ENCODE results near the gene RALGPS2. TPM values are rescaled to one million over a fixed set of nuclear protein-coding genes. Genes with fewer than 3 reads are reported as not detected.

The RALGPS2 gene
- polyA plus RNA-seq, 1 of the 3 experiments (the other 2 are of a cell fraction), result 5.1 TPM

DNA sequence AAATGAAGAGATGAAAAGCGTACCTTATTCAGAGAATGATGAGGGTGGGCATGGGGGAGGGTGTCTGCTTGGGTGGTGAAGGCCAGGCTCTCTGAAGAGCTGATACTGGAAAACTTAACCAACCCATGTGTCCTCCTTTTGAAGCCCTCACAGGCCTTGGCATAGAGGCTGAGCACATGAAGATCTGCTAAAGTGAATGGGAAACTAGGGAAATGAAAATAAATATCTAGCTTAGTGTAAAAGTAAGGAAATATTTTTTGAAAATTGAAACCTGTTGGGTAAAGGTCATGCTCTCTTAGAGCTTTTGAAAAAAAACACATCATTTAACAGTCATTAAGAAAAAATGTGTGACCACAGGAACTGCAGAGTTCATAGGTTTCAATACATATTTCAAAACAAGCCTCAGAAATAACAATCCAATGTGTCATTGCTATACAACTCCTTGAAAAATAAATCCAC lies 40.5 kb upstream of the RALGPS2 start (continued):
- TF ChIP-seq EP300 (IDR thresholded peaks at IDR 0.05; ENCODE audit: borderline replicate concordance in 1 of 2, low read depth in 1 of 2, low read length in 1 of 2) (peak in 1 of 2 experiments; percentile 82; a peak in 1 of 4 replicates), JUND (IDR thresholded peaks at IDR 0.05) (peak; percentile 88), RAD21 (IDR thresholded peaks at IDR 0.05; ENCODE audit: low read length) (no peak), ELF1 (IDR thresholded peaks at IDR 0.05) (no peak; the same call in 1 of the 2 replicates), RXRA (IDR thresholded peaks at IDR 0.05; ENCODE audit: borderline replicate concordance, low read depth) (peak; percentile 98), YY1 (IDR thresholded peaks at IDR 0.05; ENCODE audit: low read depth) (no peak), RFX5 (IDR thresholded peaks at IDR 0.05; ENCODE audit: low read length) (no peak), MXI1 (IDR thresholded peaks at IDR 0.05; ENCODE audit: low read depth, low read length) (no peak), FOSL2 (IDR thresholded peaks at IDR 0.05; ENCODE audit: borderline replicate concordance, low read depth) (peak; percentile 85; the same call in 1 of the 2 replicates), NRF1 (IDR thresholded peaks at IDR 0.05; ENCODE audit: low read depth, low read length) (no peak)
- TF ChIP-seq, protein P1, sequence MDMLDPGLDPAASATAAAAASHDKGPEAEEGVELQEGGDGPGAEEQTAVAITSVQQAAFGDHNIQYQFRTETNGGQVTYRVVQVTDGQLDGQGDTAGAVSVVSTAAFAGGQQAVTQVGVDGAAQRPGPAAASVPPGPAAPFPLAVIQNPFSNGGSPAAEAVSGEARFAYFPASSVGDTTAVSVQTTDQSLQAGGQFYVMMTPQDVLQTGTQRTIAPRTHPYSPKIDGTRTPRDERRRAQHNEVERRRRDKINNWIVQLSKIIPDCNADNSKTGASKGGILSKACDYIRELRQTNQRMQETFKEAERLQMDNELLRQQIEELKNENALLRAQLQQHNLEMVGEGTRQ (IDR thresholded peaks at IDR 0.05; ENCODE audit: borderline replicate concordance, low read depth, low read length), result no peak

DNA sequence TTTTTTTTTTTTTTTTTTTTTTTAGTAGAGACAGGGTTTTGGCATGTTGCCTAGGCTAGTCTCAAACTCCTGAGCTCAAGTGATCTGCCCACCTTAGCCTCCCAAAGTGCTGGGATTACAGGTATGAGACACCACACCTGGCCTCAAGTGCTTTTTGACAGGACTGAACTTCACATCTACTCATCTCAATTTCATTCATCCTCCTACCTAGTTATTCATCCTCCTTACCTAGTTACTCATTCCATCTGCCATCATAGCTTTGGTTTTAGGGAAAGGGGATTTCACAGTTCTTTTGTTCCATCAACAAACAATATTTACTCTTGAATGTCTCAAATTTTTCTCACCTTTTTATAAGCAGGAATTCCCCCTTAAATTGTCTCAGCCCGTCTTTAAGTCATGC lies 38.6 kb upstream of the RALGPS2 start:
- Histone ChIP-seq H3K79me2 (ENCODE audit: insufficient read depth) (no peaks in the 10 kb centered on the region), H3K4me2 (no peak overlapping the region), H3K27me3 (ENCODE audit: insufficient read depth) (no peaks in the 10 kb centered on the region), H3K36me3 (replicated peaks in 1 of 2; ENCODE audit: control insufficient read depth in 1 of 2, insufficient read depth in 2 of 2, low read length in 1 of 2) (no peaks in the 10 kb centered on the region), H3K27ac (ENCODE audit: low read depth in 2 of 2, low read length in 1 of 2) (no peak overlapping the region), H3K9me2 (no peaks in the 10 kb centered on the region; the same call in 1 of the 2 replicates), H3K9ac (no peak overlapping the region), H3K4me1 (ENCODE audit: control insufficient read depth in 1 of 2, insufficient read depth in 2 of 2, low read depth in 1 of 2, low read length in 1 of 2) (peaks cover 0 to 27% of the 10 kb centered on the region in 2 experiments; a peak in 1 of 4 replicates), H2AFZ (ENCODE audit: low read depth) (no peak overlapping the region), H3K4me3 (ENCODE audit: low read depth in 2 of 2, low read length in 1 of 2) (no peak overlapping the region), H3K9me3 (no peaks in the 10 kb centered on the region), H4K20me1 (ENCODE audit: insufficient read depth) (no peaks in the 10 kb centered on the region), H3F3A (replicated peaks; ENCODE audit: insufficient read depth) (peaks cover 3% of the 10 kb centered on the region)
- POLR2A ChIA-PET, result no interaction called here
- CTCF ChIA-PET, result no interaction called here
- DNase-seq, result no peak
- TF ChIP-seq, protein P2, sequence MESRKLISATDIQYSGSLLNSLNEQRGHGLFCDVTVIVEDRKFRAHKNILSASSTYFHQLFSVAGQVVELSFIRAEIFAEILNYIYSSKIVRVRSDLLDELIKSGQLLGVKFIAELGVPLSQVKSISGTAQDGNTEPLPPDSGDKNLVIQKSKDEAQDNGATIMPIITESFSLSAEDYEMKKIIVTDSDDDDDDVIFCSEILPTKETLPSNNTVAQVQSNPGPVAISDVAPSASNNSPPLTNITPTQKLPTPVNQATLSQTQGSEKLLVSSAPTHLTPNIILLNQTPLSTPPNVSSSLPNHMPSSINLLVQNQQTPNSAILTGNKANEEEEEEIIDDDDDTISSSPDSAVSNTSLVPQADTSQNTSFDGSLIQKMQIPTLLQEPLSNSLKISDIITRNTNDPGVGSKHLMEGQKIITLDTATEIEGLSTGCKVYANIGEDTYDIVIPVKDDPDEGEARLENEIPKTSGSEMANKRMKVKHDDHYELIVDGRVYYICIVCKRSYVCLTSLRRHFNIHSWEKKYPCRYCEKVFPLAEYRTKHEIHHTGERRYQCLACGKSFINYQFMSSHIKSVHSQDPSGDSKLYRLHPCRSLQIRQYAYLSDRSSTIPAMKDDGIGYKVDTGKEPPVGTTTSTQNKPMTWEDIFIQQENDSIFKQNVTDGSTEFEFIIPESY (IDR thresholded peaks at IDR 0.05; ENCODE audit: borderline replicate concordance, low read depth), result no peak
- TF ChIP-seq FOXJ3 (CRISPR knock-in tag; IDR thresholded peaks at IDR 0.05) (no peak), POLR2AphosphoS5 (IDR thresholded peaks at IDR 0.05; ENCODE audit: low read depth, low read length) (no peak), MEF2A (IDR thresholded peaks at IDR 0.05; ENCODE audit: borderline replicate concordance, low read depth) (no peak), RCOR1 (IDR thresholded peaks at IDR 0.05; ENCODE audit: low read length) (no peak), RAD21 (IDR thresholded peaks at IDR 0.05; ENCODE audit: low read length) (no peak), TCF12 (IDR thresholded peaks at IDR 0.05) (no peak), GATA2 (CRISPR knock-in tag; IDR thresholded peaks at IDR 0.05) (no peak), FOXM1 (IDR thresholded peaks at IDR 0.05; ENCODE audit: low read depth) (no peak), JUND (IDR thresholded peaks at IDR 0.05) (no peak), YY1 (IDR thresholded peaks at IDR 0.05; ENCODE audit: low read depth) (no peak), GABPA (IDR thresholded peaks at IDR 0.05; ENCODE audit: low read depth) (no peak)
- TF ChIP-seq, protein P3, sequence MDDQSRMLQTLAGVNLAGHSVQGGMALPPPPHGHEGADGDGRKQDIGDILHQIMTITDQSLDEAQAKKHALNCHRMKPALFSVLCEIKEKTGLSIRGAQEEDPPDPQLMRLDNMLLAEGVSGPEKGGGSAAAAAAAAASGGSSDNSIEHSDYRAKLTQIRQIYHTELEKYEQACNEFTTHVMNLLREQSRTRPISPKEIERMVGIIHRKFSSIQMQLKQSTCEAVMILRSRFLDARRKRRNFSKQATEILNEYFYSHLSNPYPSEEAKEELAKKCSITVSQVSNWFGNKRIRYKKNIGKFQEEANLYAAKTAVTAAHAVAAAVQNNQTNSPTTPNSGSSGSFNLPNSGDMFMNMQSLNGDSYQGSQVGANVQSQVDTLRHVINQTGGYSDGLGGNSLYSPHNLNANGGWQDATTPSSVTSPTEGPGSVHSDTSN (IDR thresholded peaks at IDR 0.05), result no peak
- TF ChIP-seq, protein P4, sequence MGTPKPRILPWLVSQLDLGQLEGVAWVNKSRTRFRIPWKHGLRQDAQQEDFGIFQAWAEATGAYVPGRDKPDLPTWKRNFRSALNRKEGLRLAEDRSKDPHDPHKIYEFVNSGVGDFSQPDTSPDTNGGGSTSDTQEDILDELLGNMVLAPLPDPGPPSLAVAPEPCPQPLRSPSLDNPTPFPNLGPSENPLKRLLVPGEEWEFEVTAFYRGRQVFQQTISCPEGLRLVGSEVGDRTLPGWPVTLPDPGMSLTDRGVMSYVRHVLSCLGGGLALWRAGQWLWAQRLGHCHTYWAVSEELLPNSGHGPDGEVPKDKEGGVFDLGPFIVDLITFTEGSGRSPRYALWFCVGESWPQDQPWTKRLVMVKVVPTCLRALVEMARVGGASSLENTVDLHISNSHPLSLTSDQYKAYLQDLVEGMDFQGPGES (IDR thresholded peaks at IDR 0.05; ENCODE audit: low read depth, low read length), result no peak
- TF ChIP-seq, protein P5, sequence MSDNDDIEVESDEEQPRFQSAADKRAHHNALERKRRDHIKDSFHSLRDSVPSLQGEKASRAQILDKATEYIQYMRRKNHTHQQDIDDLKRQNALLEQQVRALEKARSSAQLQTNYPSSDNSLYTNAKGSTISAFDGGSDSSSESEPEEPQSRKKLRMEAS (IDR thresholded peaks at IDR 0.05; ENCODE audit: low read depth), result no peak
- WGBS (ENCODE audit: low lambda C conversion rate), result 81% methylated on average over 1 of the region's 1 CpG
